GM12873 (cell line): Measurements from ENCODE around the gene CDYL2.

Experiments
- CTCF ChIP-seq: IDR thresholded peaks from 2 replicates; pipeline ENCODE4 v1.5.1; 2012; ENCODE audit warnings: low read depth, mild to moderate bottlenecking, moderate library complexity, low read length, control low read depth; ENCODE audit not compliant: insufficient read depth; ENCODE audit errors: missing control alignments

CDYL2 gene

GRCh38 chr16:80671281-80671849 lies 133.0 kb downstream of the CDYL2 start:
- TF ChIP-seq CTCF = no peak

GRCh38 chr16:80670170-80670865 lies 134.1 kb downstream of the CDYL2 start:
- no peak for TF ChIP-seq CTCF

GRCh38 chr16:80669673-80670072 lies 134.7 kb downstream of the CDYL2 start:
- TF ChIP-seq CTCF = no peak

GRCh38 chr16:80667925-80668324 lies 136.5 kb downstream of the CDYL2 start:
- no peak for TF ChIP-seq CTCF

- no peak for TF ChIP-seq CTCF
These were observed 137.2 kb downstream of the CDYL2 start for GRCh38 chr16:80667251-80667560.

GRCh38 chr16:80666378-80667250 lies 137.8 kb downstream of the CDYL2 start:
- no peak for TF ChIP-seq CTCF

- no peak for TF ChIP-seq CTCF
These were observed 139.0 kb downstream of the CDYL2 start for GRCh38 chr16:80665356-80665755.
